Measurements from ENCODE around the gene CNTNAP4. TPM values are rescaled to one million over a fixed set of nuclear protein-coding genes. Genes with fewer than 3 reads are reported as not detected.

The CNTNAP4 gene
- total and polyA plus RNA-seq, 2 of the 8 experiments (the other 6 are each of a cell fraction or from before 2014, with no cell fraction given), result not detected

- Histone ChIP-seq H3K27ac (ENCODE audit: low read depth, low read length) (no peak overlapping the region), H2BK15ac (ENCODE audit: low read length) (no peak overlapping the region), H4K91ac (replicated peaks; ENCODE audit: insufficient read length, low read length) (no peak overlapping the region), H3K23ac (ENCODE audit: insufficient read length) (no peak overlapping the region), H4K8ac (ENCODE audit: extremely low read depth, insufficient read depth, low read length) (no peak overlapping the region), H3K18ac (ENCODE audit: extremely low read depth, low read length) (no peak overlapping the region), H3K79me2 (ENCODE audit: control insufficient read depth in 1 of 2, insufficient read depth in 2 of 2, low read length in 2 of 2) (no peaks in the 10 kb centered on the region), H3K4me3 (ENCODE audit: extremely low read depth in 1 of 4, insufficient read depth in 2 of 4, low read depth in 3 of 4, low read length in 4 of 4) (no peak overlapping the region), H3K79me1 (ENCODE audit: low read depth, low read length) (no peaks in the 10 kb centered on the region), H4K20me1 (replicated peaks in 1 of 2; ENCODE audit: control insufficient read depth in 1 of 2, insufficient read depth in 2 of 2, low read length in 2 of 2) (no peaks in the 10 kb centered on the region), H3K56ac (replicated peaks; ENCODE audit: insufficient read length, low read depth, low read length) (no peak overlapping the region), H3K4me2 (ENCODE audit: insufficient read depth in 1 of 2, low read depth in 2 of 2, low read length in 2 of 2) (no peak overlapping the region), H3K23me2 (ENCODE audit: low read depth, low read length) (no peaks in the 10 kb centered on the region; the same call in 1 of the 2 replicates), H2BK5ac (ENCODE audit: low read depth, low read length) (no peak overlapping the region), H2AFZ (ENCODE audit: low read length) (no peak overlapping the region), H4K5ac (ENCODE audit: insufficient read length, low read depth, low read length) (no peak overlapping the region), H2BK120ac (replicated peaks; ENCODE audit: low read depth, low read length) (no peak overlapping the region), H3K36me3 (ENCODE audit: control insufficient read depth in 2 of 4, insufficient read depth in 4 of 4, low read length in 3 of 4) (no peaks in the 10 kb centered on the region), H3K14ac (ENCODE audit: insufficient read length) (no peak overlapping the region), H3K9ac (replicated peaks in 1 of 4; ENCODE audit: extremely low read depth in 1 of 4, low read depth in 3 of 4, low read length in 3 of 4) (no peak overlapping the region), H3K4ac (replicated peaks; ENCODE audit: insufficient read length, low read depth, low read length) (no peak overlapping the region), H3K9me3 (ENCODE audit: insufficient read depth in 2 of 2, low read depth in 1 of 2, low read length in 1 of 2) (no peaks in the 10 kb centered on the region), H2BK20ac (ENCODE audit: low read length) (no peak overlapping the region), H3K27me3 (replicated peaks in 1 of 4; ENCODE audit: control insufficient read depth in 3 of 4, extremely low read depth in 1 of 4, insufficient read depth in 3 of 4, low read length in 3 of 4) (peaks cover 0 to 3% (median 0%) of the 10 kb centered on the region in 4 experiments; a peak in 2 of 7 replicates), H2AK5ac (ENCODE audit: low read depth, low read length) (no peak overlapping the region), H3K4me1 (replicated peaks in 1 of 4; ENCODE audit: control insufficient read depth in 3 of 4, insufficient read depth in 4 of 4, low read length in 3 of 4) (peaks cover 0 to 2% (median 0%) of the 10 kb centered on the region in 4 experiments; a peak in 2 of 7 replicates), H2BK12ac (ENCODE audit: low read depth, low read length) (no peak overlapping the region)
- WGBS, 2 experiments (ENCODE audit: extremely low coverage in 1 of 2, insufficient coverage in 1 of 2, insufficient read length in 1 of 2, insufficient replicate concordance in 2 of 2, low coverage in 1 of 2, low lambda C conversion rate in 2 of 2, missing lambda C conversion rate in 1 of 2), result 83% methylated on average over 6 of the region's 6 CpGs; no CpG with 5 or more reads in 1 of the 2 experiments
- POLR2A ChIA-PET (ENCODE audit: partially characterized antibody), result no interaction called here
- FAIRE-seq, result no peak
- DNase-seq (ENCODE audit: low read depth in 1 of 2, low spot score in 2 of 2), result no peak
- CTCF ChIA-PET (ENCODE audit: partially characterized antibody), result interaction anchor here (0.7 to 5.4 kb wide), 7 partner anchors 14 to 890 kb away, joined by 3 to 27 read pairs (median 4); no protein-coding TSS in a partner anchor
- TF ChIP-seq RBBP5 (IDR thresholded peaks at IDR 0.05; ENCODE audit: borderline replicate concordance, low read depth, low read length) (no peak), RAD21 (IDR thresholded peaks at IDR 0.05 in 1 of 2, conservative IDR thresholded peaks at IDR 0.05 in 1 of 2; ENCODE audit: low read depth in 2 of 2, low read length in 2 of 2) (no peak), CEBPB (IDR thresholded peaks at IDR 0.05; ENCODE audit: low read depth, low read length) (no peak), ZNF274 (IDR thresholded peaks at IDR 0.05; ENCODE audit: borderline replicate concordance, extremely low read depth, low read length) (no peak), POLR2A (IDR thresholded peaks at IDR 0.05; ENCODE audit: control extremely low read depth in 1 of 2, low read depth in 2 of 2, low read length in 2 of 2) (no peak), PHF8 (conservative IDR thresholded peaks at IDR 0.05; ENCODE audit: low read depth, low read length) (no peak), GABPA (IDR thresholded peaks at IDR 0.05; ENCODE audit: borderline replicate concordance, insufficient read depth, low read length) (no peak), CBX8 (IDR thresholded peaks at IDR 0.05; ENCODE audit: borderline replicate concordance, low read depth, low read length) (no peak), CHD2 (IDR thresholded peaks at IDR 0.05; ENCODE audit: low read length) (no peak), CTCF (IDR thresholded peaks at IDR 0.05; ENCODE audit: control extremely low read depth in 1 of 3, insufficient read depth in 1 of 3, low read depth in 1 of 3, low read length in 3 of 3) (no peak)
Observed at GRCh38 chr16:76280421-76281215, 3.4 kb downstream of the CNTNAP4 start.
